ENCODE data around the gene GPR15LG.

Gene GPR15LG

GRCh38 chr10:84214612-84215235, 41.1 kb downstream of the GPR15LG start:
- DNase-seq (ENCODE audit: low read depth in 2 of 2) = peak in 1 of 2 donors; percentile 11

- DNase-seq (ENCODE audit: low read depth in 2 of 2) = no peak
These were observed 43.2 kb downstream of the GPR15LG start for GRCh38 chr10:84216834-84217233.

- no peak for DNase-seq (ENCODE audit: low read depth in 2 of 2)
These were observed 44.1 kb downstream of the GPR15LG start for GRCh38 chr10:84217746-84218145.

- no peak for DNase-seq (ENCODE audit: low read depth in 2 of 2)
These were observed 48.3 kb downstream of the GPR15LG start for GRCh38 chr10:84221916-84222315.

GRCh38 chr10:84224411-84225028, 50.9 kb downstream of the GPR15LG start:
- DNase-seq (ENCODE audit: low read depth in 2 of 2) = no peak

GRCh38 chr10:84225427-84226173, 52.0 kb downstream of the GPR15LG start, which contains the start of gene LRIT2:
Gene LRIT2, minus strand, starts transcription at chr10:84225544. Its CDS starts 24 bp downstream, at chr10:84225520.
- DNase-seq (ENCODE audit: low read depth in 2 of 2) = no peak

- DNase-seq (ENCODE audit: low read depth in 2 of 2) = no peak
These were observed 53.0 kb downstream of the GPR15LG start for GRCh38 chr10:84226616-84227015.

GRCh38 chr10:84227810-84228209, 54.2 kb downstream of the GPR15LG start:
- no peak for DNase-seq (ENCODE audit: low read depth in 2 of 2)

- no peak for DNase-seq (ENCODE audit: low read depth in 2 of 2)
These were observed 56.8 kb downstream of the GPR15LG start for GRCh38 chr10:84230359-84230758.

- no peak for DNase-seq (ENCODE audit: low read depth in 2 of 2)
These were observed 58.8 kb downstream of the GPR15LG start for GRCh38 chr10:84232376-84232775.

GRCh38 chr10:84233940-84234339, 60.3 kb downstream of the GPR15LG start:
- no peak for DNase-seq (ENCODE audit: low read depth in 2 of 2)

GRCh38 chr10:84234479-84234878, 60.9 kb downstream of the GPR15LG start:
- DNase-seq (ENCODE audit: low read depth in 2 of 2) = no peak

Data from stimulated activated CD8-positive, alpha-beta memory T cell treated with anti-CD3 and anti-CD28 coated beads, Interleukin-15, amount 100 ng/mL, for 48 hours (primary cell).